Amniotic stem cell (primary cell): ENCODE data around the gene ABCF2.

Source experiments
- DNase-seq: peaks from one replicate; lab custom pipeline; 2025; lab: John Stamatoyannopoulos, UW

Gene ABCF2

GRCh38 chr7:151226875-151227782, at the start of gene ABCF2:
TSS of gene ABCF2 (minus strand) at chr7:151227205. CDS start at chr7:151226458, 747 bp downstream.
- DNase-seq, result peak; percentile 98

- DNase-seq, result no peak
These were observed 49.0 kb upstream of the ABCF2 start for GRCh38 chr7:151275813-151276577.

GRCh38 chr7:151274936-151275812, 48.2 kb upstream of the ABCF2 start:
- DNase-seq, result no peak

- DNase-seq, result no peak
These were observed 47.4 kb upstream of the ABCF2 start for GRCh38 chr7:151274396-151274795.

GRCh38 chr7:151273651-151274390, 46.8 kb upstream of the ABCF2 start:
- DNase-seq, result no peak

- no peak for DNase-seq
These were observed 45.9 kb upstream of the ABCF2 start for GRCh38 chr7:151272877-151273276.

- DNase-seq, result no peak
These were observed 45.4 kb upstream of the ABCF2 start for GRCh38 chr7:151272405-151272804.

- DNase-seq, result no peak
These were observed 44.8 kb upstream of the ABCF2 start for GRCh38 chr7:151271699-151272355.

- no peak for DNase-seq
These were observed 42.5 kb upstream of the ABCF2 start for GRCh38 chr7:151269511-151269910.

- DNase-seq, result no peak
These were observed 38.4 kb upstream of the ABCF2 start for GRCh38 chr7:151265351-151265931.

- no peak for DNase-seq
These were observed 37.6 kb upstream of the ABCF2 start for GRCh38 chr7:151264615-151265014.

- DNase-seq, result no peak
These were observed 34.5 kb upstream of the ABCF2 start for GRCh38 chr7:151261529-151261928.

GRCh38 chr7:151260883-151261282, 33.9 kb upstream of the ABCF2 start:
- no peak for DNase-seq

GRCh38 chr7:151260471-151260870, 33.5 kb upstream of the ABCF2 start:
- no peak for DNase-seq

GRCh38 chr7:151257990-151258389, 31.0 kb upstream of the ABCF2 start:
- no peak for DNase-seq

GRCh38 chr7:151256410-151257045, 29.5 kb upstream of the ABCF2 start:
- DNase-seq, result no peak

GRCh38 chr7:151255390-151255789, 28.4 kb upstream of the ABCF2 start:
- no peak for DNase-seq

- no peak for DNase-seq
These were observed 27.8 kb upstream of the ABCF2 start for GRCh38 chr7:151254851-151255250.

- no peak for DNase-seq
These were observed 27.3 kb upstream of the ABCF2 start for GRCh38 chr7:151254316-151254715.
